ENCODE results near the gene INPP5A. TPM values are rescaled to one million over a fixed set of nuclear protein-coding genes. Genes with fewer than 3 reads are reported as not detected.

INPP5A gene
- total and polyA plus RNA-seq, 7 donors = 15.1 to 48.8 (median 40.9) TPM

DNA sequence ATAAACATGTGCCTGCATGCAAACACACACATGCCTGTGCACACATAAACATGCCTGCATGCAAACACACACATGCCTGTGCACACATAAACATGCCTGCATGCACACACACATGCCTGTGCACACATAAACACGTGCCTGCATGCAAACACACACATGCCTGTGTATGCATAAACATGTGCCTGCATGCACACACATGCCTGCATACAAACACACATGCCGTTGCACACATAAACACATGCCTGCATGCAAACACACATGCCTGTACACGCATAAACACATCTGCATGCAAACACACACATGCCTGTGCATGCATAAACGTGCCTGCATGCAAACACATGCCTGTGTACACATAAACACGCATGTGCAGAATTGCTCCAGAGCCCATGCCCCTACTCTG lies 226.0 kb downstream of the INPP5A start:
- intact Hi-C loops (cut with DNase I) = no loop called here
- Histone ChIP-seq H3K27ac (no peak overlapping the region), H3K27me3 (ENCODE audit: insufficient read depth in 3 of 3, low read length in 2 of 3) (no peaks in the 10 kb centered on the region), H3K36me3 (ENCODE audit: insufficient read depth in 1 of 2, low read depth in 1 of 2) (peaks cover 0 to 21% of the 10 kb centered on the region in 2 donors), H3K9me3 (no peaks in the 10 kb centered on the region), H3K4me3 (no peak overlapping the region), H3K4me1 (no peaks in the 10 kb centered on the region)
- 93 to 97% (median 96%) methylated on average over 5 of the region's 5 CpGs for WGBS, 3 donors
- ATAC-seq = no peak
- TF ChIP-seq, protein P1, sequence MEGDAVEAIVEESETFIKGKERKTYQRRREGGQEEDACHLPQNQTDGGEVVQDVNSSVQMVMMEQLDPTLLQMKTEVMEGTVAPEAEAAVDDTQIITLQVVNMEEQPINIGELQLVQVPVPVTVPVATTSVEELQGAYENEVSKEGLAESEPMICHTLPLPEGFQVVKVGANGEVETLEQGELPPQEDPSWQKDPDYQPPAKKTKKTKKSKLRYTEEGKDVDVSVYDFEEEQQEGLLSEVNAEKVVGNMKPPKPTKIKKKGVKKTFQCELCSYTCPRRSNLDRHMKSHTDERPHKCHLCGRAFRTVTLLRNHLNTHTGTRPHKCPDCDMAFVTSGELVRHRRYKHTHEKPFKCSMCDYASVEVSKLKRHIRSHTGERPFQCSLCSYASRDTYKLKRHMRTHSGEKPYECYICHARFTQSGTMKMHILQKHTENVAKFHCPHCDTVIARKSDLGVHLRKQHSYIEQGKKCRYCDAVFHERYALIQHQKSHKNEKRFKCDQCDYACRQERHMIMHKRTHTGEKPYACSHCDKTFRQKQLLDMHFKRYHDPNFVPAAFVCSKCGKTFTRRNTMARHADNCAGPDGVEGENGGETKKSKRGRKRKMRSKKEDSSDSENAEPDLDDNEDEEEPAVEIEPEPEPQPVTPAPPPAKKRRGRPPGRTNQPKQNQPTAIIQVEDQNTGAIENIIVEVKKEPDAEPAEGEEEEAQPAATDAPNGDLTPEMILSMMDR (IDR thresholded peaks at IDR 0.05) = no peak
- no peak for DNase-seq

DNA sequence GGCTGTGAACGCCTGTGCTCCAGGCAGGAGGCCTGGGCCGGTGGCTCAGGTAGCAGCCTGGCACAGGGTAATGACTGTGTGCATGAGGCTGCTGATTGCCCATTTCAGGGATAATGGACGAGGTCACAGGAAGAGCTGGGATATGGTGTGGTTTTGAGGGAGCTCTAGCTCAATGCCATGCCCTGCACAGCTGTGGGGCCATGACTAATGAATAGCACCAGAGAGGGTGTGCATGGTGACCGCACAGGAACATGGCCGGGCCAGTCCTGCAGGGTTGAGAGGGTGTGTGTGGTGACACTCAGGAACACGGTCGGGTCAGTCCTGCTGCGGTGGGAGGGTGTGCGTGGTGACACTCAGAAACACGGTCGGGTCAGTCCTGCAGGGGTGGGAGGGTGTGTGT lies 226.5 kb downstream of the INPP5A start:
- no peaks in the 10 kb centered on the region for H3K9me3 ChIP-seq
- ATAC-seq (peak in 1 of 4 donors; percentile 24), DNase-seq (no peak)
- no peak overlapping the region for H3K4me3 ChIP-seq
- H3K27ac ChIP-seq = no peak overlapping the region
- no peaks in the 10 kb centered on the region for H3K4me1 ChIP-seq
- intact Hi-C loops (cut with DNase I) = no loop called here
- TF ChIP-seq, protein P1 (IDR thresholded peaks at IDR 0.05) = no peak
- WGBS, 3 donors = 84 to 93% (median 86%) methylated on average over 11 of the region's 11 CpGs
- H3K27me3 ChIP-seq (ENCODE audit: insufficient read depth in 3 of 3, low read length in 2 of 3) = no peaks in the 10 kb centered on the region
- peaks cover 0 to 26% of the 10 kb centered on the region in 2 donors for H3K36me3 ChIP-seq (ENCODE audit: insufficient read depth in 1 of 2, low read depth in 1 of 2)

DNA sequence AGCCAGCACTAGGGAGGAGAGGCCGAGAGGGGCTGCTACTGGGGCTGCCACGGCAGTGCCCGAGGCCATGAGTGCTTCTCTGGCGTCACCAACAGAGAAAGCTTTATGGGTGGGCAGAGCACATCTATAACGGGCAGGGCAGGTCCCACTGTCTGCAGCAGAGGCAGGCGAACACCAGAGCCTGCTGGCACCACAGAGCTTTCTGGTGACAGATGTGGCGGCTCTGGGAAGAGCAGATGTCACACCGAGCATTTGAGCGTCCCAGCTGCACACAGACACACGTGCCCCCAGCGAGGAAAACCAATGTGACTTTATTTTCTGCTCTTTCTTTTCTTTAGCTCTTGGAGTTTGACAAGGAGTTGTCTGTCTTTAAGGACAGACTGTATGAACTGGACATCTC lies 227.8 kb downstream of the INPP5A start:
- H3K27ac ChIP-seq = no peak overlapping the region
- WGBS, 3 donors = 70 to 78% (median 71%) methylated on average over 11 of the region's 11 CpGs
- H3K4me3 ChIP-seq = no peak overlapping the region
- peaks cover 0 to 17% of the 10 kb centered on the region in 2 donors for H3K36me3 ChIP-seq (ENCODE audit: insufficient read depth in 1 of 2, low read depth in 1 of 2)
- H3K9me3 ChIP-seq = no peaks in the 10 kb centered on the region
- H3K4me1 ChIP-seq = no peaks in the 10 kb centered on the region
- intact Hi-C loops (cut with DNase I) = no loop called here
- no peak for ATAC-seq
- H3K27me3 ChIP-seq (ENCODE audit: insufficient read depth in 3 of 3, low read length in 2 of 3) = no peaks in the 10 kb centered on the region
- no peak for DNase-seq
- TF ChIP-seq, protein P1 (IDR thresholded peaks at IDR 0.05) = no peak

DNA sequence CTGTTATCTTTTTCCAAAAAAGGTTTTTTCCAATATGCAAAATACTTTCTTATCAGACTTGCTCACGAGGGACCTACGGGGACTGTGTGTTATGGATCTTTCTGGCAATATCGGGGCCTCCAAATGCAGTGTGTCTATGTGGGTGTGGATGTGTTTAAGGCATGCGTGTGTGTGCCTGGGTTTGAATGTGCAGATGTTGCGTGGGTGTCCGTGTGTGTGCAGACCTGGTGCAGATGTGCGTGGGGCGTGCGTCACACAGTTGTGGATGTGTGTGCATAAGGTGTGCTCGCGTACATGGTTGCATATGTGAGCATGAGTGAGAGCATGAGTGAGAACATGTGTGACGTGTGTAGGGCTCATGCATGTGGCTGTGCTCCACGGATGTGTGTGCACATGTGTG lies 228.7 kb downstream of the INPP5A start:
- Histone ChIP-seq H3K9me3 (no peaks in the 10 kb centered on the region), H3K4me3 (no peak overlapping the region), H3K36me3 (ENCODE audit: insufficient read depth in 1 of 2, low read depth in 1 of 2) (peaks cover 0 to 16% of the 10 kb centered on the region in 2 donors), H3K27me3 (ENCODE audit: insufficient read depth in 3 of 3, low read length in 2 of 3) (no peaks in the 10 kb centered on the region), H3K27ac (no peak overlapping the region), H3K4me1 (no peaks in the 10 kb centered on the region)
- no peak for DNase-seq
- no peak for ATAC-seq
- WGBS, 3 donors = 95 to 96% (median 95%) methylated on average over 13 of the region's 13 CpGs
- TF ChIP-seq, protein P1 (IDR thresholded peaks at IDR 0.05) = no peak
- intact Hi-C loops (cut with DNase I) = no loop called here
